SK-N-SH treated with all-trans-retinoic acid at 6 μM for 48 hours (cell line): ENCODE results near the gene KRTAP10-10.

Source experiments
- ARNTL ChIP-seq: fragments of 450-650 bp; formaldehyde crosslinking; IDR thresholded peaks from 2 replicates; pipeline ENCODE4 v1.5.0; 2020; ENCODE audit warnings: low read depth, mild to moderate bottlenecking, moderate library complexity, borderline replicate concordance
- GLIS3 ChIP-seq: fragments of 250-450 bp; sonication (Bioruptor Pico); IDR thresholded peaks from 2 replicates; pipeline ENCODE4 v1.5.0; 2020; ENCODE audit warnings: mild to moderate bottlenecking, moderate library complexity
- OSR1 ChIP-seq: fragments of 250-450 bp; sonication (Bioruptor Pico); IDR thresholded peaks from 2 replicates; pipeline ENCODE4 v1.8.0; 2022; ENCODE audit warnings: moderate library complexity, mild to moderate bottlenecking, inconsistent platforms
- TOX ChIP-seq: fragments of 250-450 bp; sonication (Bioruptor Pico); IDR thresholded peaks from 2 replicates; pipeline ENCODE4 v1.8.0; 2021; ENCODE audit warnings: mild to moderate bottlenecking, moderate library complexity, borderline replicate concordance
- ZC3H10 ChIP-seq: fragments of 250-450 bp; sonication (Bioruptor Pico); IDR thresholded peaks from 2 replicates; pipeline ENCODE4 v1.5.1; 2021; ENCODE audit warnings: mild to moderate bottlenecking, moderate library complexity
- ZFP3 ChIP-seq: fragments of 250-450 bp; sonication (Bioruptor Pico); IDR thresholded peaks from 2 replicates; pipeline ENCODE4 v1.5.0; 2020; ENCODE audit warnings: mild to moderate bottlenecking, moderate library complexity
- ZFP30 ChIP-seq: fragments of 450-650 bp; formaldehyde crosslinking; IDR thresholded peaks from 2 replicates; pipeline ENCODE4 v1.5.0; 2022; ENCODE audit warnings: mild to moderate bottlenecking, moderate library complexity

GRCh38 chr21:44648557-44649311 is 11.6 kb downstream of the KRTAP10-10 start:
- TF ChIP-seq TOX (CRISPR knock-in tag) (no peak), ZFP30 (no peak), ZFP3 (CRISPR knock-in tag) (no peak), OSR1 (CRISPR knock-in tag) (no peak), GLIS3 (no peak), ARNTL (CRISPR knock-in tag) (no peak), ZC3H10 (CRISPR knock-in tag) (no peak)
